ENCODE data around the gene P4HA3. TPM values are rescaled to one million over a fixed set of nuclear protein-coding genes. Genes with fewer than 3 reads are reported as not detected.

P4HA3 gene
- total and polyA plus RNA-seq, 4 donors, result 0.07 to 0.59 (median 0.33) TPM

GRCh38 chr11:74221816-74222215 is 89.6 kb downstream of the P4HA3 start:
- no peak overlapping the region for H3K4me3 ChIP-seq (ENCODE audit: low read depth in 1 of 3, low read length in 3 of 3)
- WGBS, result 82% methylated on average over 1 of the region's 1 CpG

GRCh38 chr11:74220376-74220775 is 91.1 kb downstream of the P4HA3 start:
- Histone ChIP-seq H3K27ac (ENCODE audit: low read depth in 1 of 2, low read length in 2 of 2) (no peak overlapping the region), H3K36me3 (ENCODE audit: control insufficient read depth in 4 of 4, insufficient read depth in 3 of 4, low read depth in 1 of 4, low read length in 3 of 4) (no peaks in the 10 kb centered on the region), H3K4me3 (ENCODE audit: low read depth in 1 of 3, low read length in 3 of 3) (no peak overlapping the region), H3K27me3 (ENCODE audit: control insufficient read depth in 4 of 4, insufficient read depth in 4 of 4, low read length in 3 of 4) (no peaks in the 10 kb centered on the region), H3K9ac (ENCODE audit: low read depth in 1 of 2, low read length in 2 of 2) (no peak overlapping the region), H3K4me1 (ENCODE audit: control insufficient read depth in 4 of 4, insufficient read depth in 4 of 4, low read length in 3 of 4) (no peaks in the 10 kb centered on the region), H3K9me3 (ENCODE audit: control insufficient read depth in 4 of 4, low read length in 3 of 4) (no peaks in the 10 kb centered on the region)
- TF ChIP-seq TAF1 (conservative IDR thresholded peaks at IDR 0.05), result no peak
- TF ChIP-seq HNF4A (conservative IDR thresholded peaks at IDR 0.05), result no peak
- TF ChIP-seq JUND (IDR thresholded peaks at IDR 0.05), result no peak
- no peak for TF ChIP-seq SP1 (IDR thresholded peaks at IDR 0.05)
- no peak for TF ChIP-seq REST (IDR thresholded peaks at IDR 0.05)
- no peak for TF ChIP-seq EGR1 (IDR thresholded peaks at IDR 0.05; ENCODE audit: low read depth in 2 of 2)
- no peak for TF ChIP-seq ATF3 (IDR thresholded peaks at IDR 0.05)
- no peak for TF ChIP-seq MAX (IDR thresholded peaks at IDR 0.05)
- TF ChIP-seq FOXA2 (IDR thresholded peaks at IDR 0.05), result no peak
- no peak for TF ChIP-seq RXRA (IDR thresholded peaks at IDR 0.05)
- no peak for TF ChIP-seq ZBTB33 (IDR thresholded peaks at IDR 0.05)
- TF ChIP-seq GABPA (IDR thresholded peaks at IDR 0.05 in 1 of 2, conservative IDR thresholded peaks at IDR 0.05 in 1 of 2), result no peak
- no peak for TF ChIP-seq HNF4G (IDR thresholded peaks at IDR 0.05)
- 97% methylated on average over 1 of the region's 1 CpG for WGBS
- DNase-seq (ENCODE audit: low spot score), result no peak

More at GRCh38 chr11:74221816-74222215, 89.6 kb downstream of the P4HA3 start:
- Histone ChIP-seq H3K9ac (ENCODE audit: low read depth in 1 of 2, low read length in 2 of 2) (no peak overlapping the region), H3K27ac (ENCODE audit: low read depth in 1 of 2, low read length in 2 of 2) (no peak overlapping the region), H3K27me3 (ENCODE audit: control insufficient read depth in 4 of 4, insufficient read depth in 4 of 4, low read length in 3 of 4) (no peaks in the 10 kb centered on the region), H3K36me3 (ENCODE audit: control insufficient read depth in 4 of 4, insufficient read depth in 3 of 4, low read depth in 1 of 4, low read length in 3 of 4) (no peaks in the 10 kb centered on the region), H3K9me3 (ENCODE audit: control insufficient read depth in 4 of 4, low read length in 3 of 4) (no peaks in the 10 kb centered on the region), H3K4me1 (ENCODE audit: control insufficient read depth in 4 of 4, insufficient read depth in 4 of 4, low read length in 3 of 4) (no peaks in the 10 kb centered on the region)
- TF ChIP-seq FOXA1 (IDR thresholded peaks at IDR 0.05), result no peak
- DNase-seq (ENCODE audit: low spot score), result no peak

Small RNA genes lying within 50 kb of the gene (small RNA-seq; reads per million reads assigned to genes)
- not detected for gene RF00409

Other genes starting within 250 kb of the P4HA3 start
- gene C2CD3, start 140.6 kb downstream of the P4HA3 start, total RNA-seq, result 10 to 100 TPM; 10.0 to 14.5 TPM
- 1 to 10 TPM; 3.1 to 3.4 TPM for gene C2CD3, start 140.6 kb downstream of the P4HA3 start, polyA plus RNA-seq
- gene PPME1, start 140.4 kb downstream of the P4HA3 start, total RNA-seq, result 10 to 100 TPM; 14.7 to 47.4 TPM
- gene PPME1, start 140.4 kb downstream of the P4HA3 start, polyA plus RNA-seq, result 10 to 100 TPM in 1 of 2 donors, 1 to 10 TPM in 1; 9.1 to 12.4 TPM
- gene PGM2L1, start 86.8 kb upstream of the P4HA3 start, total RNA-seq, result 1 to 10 TPM; 1.3 to 8.2 TPM
- 1 to 10 TPM in 1 of 2 donors, under 1 TPM in 1; 0.33 to 1.0 TPM for gene PGM2L1, start 86.8 kb upstream of the P4HA3 start, polyA plus RNA-seq
- gene KCNE3, start 155.9 kb upstream of the P4HA3 start, total RNA-seq, result 10 to 100 TPM in 1 of 2 donors, 1 to 10 TPM in 1; 5.4 to 22.9 TPM
- 1 to 10 TPM; 1.4 to 2.2 TPM for gene KCNE3, start 155.9 kb upstream of the P4HA3 start, polyA plus RNA-seq
- gene LIPT2, start 182.1 kb upstream of the P4HA3 start, total RNA-seq, result 1 to 10 TPM; 5.0 to 6.7 TPM
- gene LIPT2, start 182.1 kb upstream of the P4HA3 start, polyA plus RNA-seq, result 1 to 10 TPM; 2.3 to 7.9 TPM